Common myeloid progenitor, CD34-positive (primary cell): ENCODE data around the gene SAA2.
A peak's percentile ranks its signal among the peaks of the same experiment; 100 is the strongest.

Experiments
- CTCF ChIA-PET: fragments of 350-600 bp; sonication (Branson Sonifier 250); formaldehyde crosslinking; loops from one replicate; lab custom pipeline; 2021; ENCODE audit warnings: antibody characterized with exemption; lab: Charles Lee
- POLR2A ChIA-PET: fragments of 350-600 bp; sonication (Branson Sonifier 250); formaldehyde crosslinking; loops from one replicate; lab custom pipeline; 2021; ENCODE audit warnings: antibody characterized with exemption; lab: Charles Lee
- DNase-seq, 3 donors: peaks; one replicate each; pipeline versions ENCODE4 v3.0.0 to v3.0.0-alpha.2; 2013
- H3K27ac ChIP-seq, 2 experiments: 1 replicate in 1 of 2; 2 replicates in 1 of 2; pipeline ENCODE4 v1.7.0; 2013; ENCODE audit warnings: inconsistent platforms in 2 of 2, low read length in 2 of 2, mild to moderate bottlenecking in 2 of 2, low read depth in 1 of 2, moderate library complexity in 1 of 2; ENCODE audit not compliant: severe bottlenecking in 2 of 2, insufficient read depth in 1 of 2, poor library complexity in 1 of 2
- H3K27me3 ChIP-seq, 5 experiments: replicated peaks in 2 of 5; 1 replicate in 3 of 5; 2 replicates in 2 of 5; pipeline versions ENCODE4 v1.6.1 to v1.7.0; 2013; ENCODE audit warnings: low read length in 4 of 5, mild to moderate bottlenecking in 2 of 5, moderate library complexity in 2 of 5, inconsistent platforms in 1 of 5; ENCODE audit not compliant: insufficient read depth in 5 of 5, control insufficient read depth in 4 of 5
- H3K36me3 ChIP-seq, 4 experiments: 1 replicate in 2 of 4; 2 replicates in 2 of 4; pipeline versions ENCODE4 v1.6.1 to v1.7.0; 2013; ENCODE audit warnings: low read length in 3 of 4, control low read depth in 1 of 4, mild to moderate bottlenecking in 1 of 4; ENCODE audit not compliant: control insufficient read depth in 4 of 4, insufficient read depth in 4 of 4
- H3K4me1 ChIP-seq, 4 experiments: 1 replicate in 3 of 4; 2 replicates in 1 of 4; pipeline versions ENCODE4 v1.6.1 to v1.7.1; 2013; ENCODE audit warnings: low read length in 3 of 4, mild to moderate bottlenecking in 3 of 4, control low read depth in 1 of 4, inconsistent platforms in 1 of 4, moderate library complexity in 1 of 4; ENCODE audit not compliant: control insufficient read depth in 4 of 4, insufficient read depth in 4 of 4; ENCODE audit errors: control extremely low read depth in 1 of 4
- H3K4me3 ChIP-seq, 7 experiments: 1 replicate in 4 of 7; 2 replicates in 3 of 7; pipeline versions ENCODE4 v1.5.1 to v1.7.0; 2013; ENCODE audit warnings: mild to moderate bottlenecking in 7 of 7, low read length in 6 of 7, moderate library complexity in 6 of 7, inconsistent platforms in 2 of 7, low read depth in 2 of 7, control low read depth in 1 of 7; ENCODE audit not compliant: insufficient read depth in 4 of 7, control insufficient read depth in 1 of 7; ENCODE audit errors: extremely low read depth in 1 of 7
- H3K9me3 ChIP-seq, 5 experiments: 1 replicate in 4 of 5; 2 replicates in 1 of 5; pipeline versions ENCODE4 v1.6.1 to v1.7.1; 2013; ENCODE audit warnings: low read length in 4 of 5, mild to moderate bottlenecking in 2 of 5, inconsistent platforms in 1 of 5, low read depth in 1 of 5, moderate library complexity in 1 of 5; ENCODE audit not compliant: control insufficient read depth in 4 of 5, insufficient read depth in 2 of 5; ENCODE audit errors: control extremely low read depth in 1 of 5
- WGBS: methylation state at CpG from one replicate; pipeline ENCODE4 v1.1.5; 2013; ENCODE audit not compliant: insufficient coverage; 5-methylcytosine and 5-hydroxymethylcytosine counted together

The SAA2 gene

GRCh38 chr11:18223591-18224387 is 24.7 kb downstream of the SAA2 start:
- Histone ChIP-seq H3K4me3 (no peak overlapping the region), H3K9me3 (peaks cover 0 to 12% (median 5%) of the 10 kb centered on the region in 5 experiments), H3K36me3 (no peaks in the 10 kb centered on the region), H3K27me3 (peaks cover 0 to 4% (median 0%) of the 10 kb centered on the region in 5 experiments), H3K27ac (no peak overlapping the region), H3K4me1 (no peaks in the 10 kb centered on the region)
- POLR2A ChIA-PET: no interaction called here
- 0% methylated on average over 1 of the region's 3 CpGs for WGBS
- DNase-seq: no peak
- CTCF ChIA-PET: interaction anchor here (1.2 kb wide), 1 partner anchor 21 kb away, joined by 4 read pairs; no protein-coding TSS in a partner anchor

GRCh38 chr11:18222814-18223421 is 25.6 kb downstream of the SAA2 start:
- H3K27me3 ChIP-seq: peaks cover 0 to 4% (median 0%) of the 10 kb centered on the region in 5 experiments
- WGBS: 86% methylated on average over 1 of the region's 3 CpGs
- H3K27ac ChIP-seq: no peak overlapping the region
- H3K4me1 ChIP-seq: no peaks in the 10 kb centered on the region
- H3K4me3 ChIP-seq: no peak overlapping the region
- H3K36me3 ChIP-seq: no peaks in the 10 kb centered on the region
- H3K9me3 ChIP-seq: peaks cover 0 to 12% (median 5%) of the 10 kb centered on the region in 5 experiments
- POLR2A ChIA-PET: no interaction called here
- peak in 2 of 3 donors; percentile 8 to 13 for DNase-seq
- CTCF ChIA-PET: no interaction called here

GRCh38 chr11:18221274-18221876 is 27.1 kb downstream of the SAA2 start:
- peaks cover 0 to 4% (median 0%) of the 10 kb centered on the region in 5 experiments for H3K27me3 ChIP-seq
- POLR2A ChIA-PET: interaction anchor here (0.7 kb wide), 1 partner anchor 20 kb away, joined by 3 read pairs; no protein-coding TSS in a partner anchor
- H3K36me3 ChIP-seq: no peaks in the 10 kb centered on the region
- DNase-seq: no peak
- WGBS: 80% methylated on average over 5 of the region's 5 CpGs
- H3K27ac ChIP-seq: no peak overlapping the region
- CTCF ChIA-PET: interaction anchor here (1.6 kb wide), 1 partner anchor 18 kb away, joined by 6 read pairs; no protein-coding TSS in a partner anchor
- H3K4me1 ChIP-seq: no peaks in the 10 kb centered on the region
- peaks cover 0 to 12% (median 5%) of the 10 kb centered on the region in 5 experiments for H3K9me3 ChIP-seq
- H3K4me3 ChIP-seq: no peak overlapping the region

GRCh38 chr11:18209058-18209457 is 39.4 kb downstream of the SAA2 start:
- POLR2A ChIA-PET: no interaction called here
- CTCF ChIA-PET: interaction anchor here (1.0 kb wide), 1 partner anchor 94 kb away, joined by 4 read pairs; no protein-coding TSS in a partner anchor
- H3K36me3 ChIP-seq: no peaks in the 10 kb centered on the region
- DNase-seq: no peak
- H3K27ac ChIP-seq: no peak overlapping the region
- peaks cover 9 to 70% (median 26%) of the 10 kb centered on the region in 5 experiments for H3K27me3 ChIP-seq
- WGBS: 23% methylated on average over 21 of the region's 33 CpGs
- H3K4me1 ChIP-seq: no peaks in the 10 kb centered on the region
- peaks cover 0 to 4% (median 0%) of the 10 kb centered on the region in 5 experiments for H3K9me3 ChIP-seq
- no peak overlapping the region for H3K4me3 ChIP-seq

GRCh38 chr11:18204771-18205170 is 43.7 kb downstream of the SAA2 start:
- no peaks in the 10 kb centered on the region for H3K36me3 ChIP-seq
- H3K27me3 ChIP-seq: peaks cover 6 to 67% (median 24%) of the 10 kb centered on the region in 5 experiments
- no peak for DNase-seq
- H3K9me3 ChIP-seq: peaks cover 0 to 4% (median 0%) of the 10 kb centered on the region in 5 experiments
- CTCF ChIA-PET: interaction anchor here (0.6 to 1.0 kb wide), 2 partner anchors 10 to 193 kb away, joined by 3 read pairs; no protein-coding TSS in a partner anchor
- POLR2A ChIA-PET: no interaction called here
- no peak overlapping the region for H3K27ac ChIP-seq
- no peak overlapping the region for H3K4me3 ChIP-seq
- H3K4me1 ChIP-seq: no peaks in the 10 kb centered on the region

GRCh38 chr11:18204220-18204619 is 44.2 kb downstream of the SAA2 start:
- POLR2A ChIA-PET: no interaction called here
- no peaks in the 10 kb centered on the region for H3K4me1 ChIP-seq
- H3K36me3 ChIP-seq: no peaks in the 10 kb centered on the region
- peaks cover 0 to 3% (median 0%) of the 10 kb centered on the region in 5 experiments for H3K9me3 ChIP-seq
- no peak overlapping the region for H3K4me3 ChIP-seq
- peaks cover 5 to 62% (median 24%) of the 10 kb centered on the region in 5 experiments for H3K27me3 ChIP-seq
- no peak overlapping the region for H3K27ac ChIP-seq
- DNase-seq: no peak
- CTCF ChIA-PET: interaction anchor here (0.6 to 1.3 kb wide), 6 partner anchors 10 to 193 kb away, joined by 3 to 6 read pairs (median 3); no protein-coding TSS in a partner anchor
- WGBS: 100% methylated on average over 3 of the region's 3 CpGs
